ENCODE data around the gene LRRK2. TPM values are rescaled to one million over a fixed set of nuclear protein-coding genes. Genes with fewer than 3 reads are reported as not detected.
A peak's percentile ranks its signal among the peaks of the same experiment; 100 is the strongest.
"Not testable (repeated sequence)": the region's sequence is repeated elsewhere in the genome, so short reads cannot be mapped to it uniquely, and the experiment has no call there.

LRRK2 gene
- total RNA-seq, 1 experiment from 2014 or later: 1.1 TPM

DNA sequence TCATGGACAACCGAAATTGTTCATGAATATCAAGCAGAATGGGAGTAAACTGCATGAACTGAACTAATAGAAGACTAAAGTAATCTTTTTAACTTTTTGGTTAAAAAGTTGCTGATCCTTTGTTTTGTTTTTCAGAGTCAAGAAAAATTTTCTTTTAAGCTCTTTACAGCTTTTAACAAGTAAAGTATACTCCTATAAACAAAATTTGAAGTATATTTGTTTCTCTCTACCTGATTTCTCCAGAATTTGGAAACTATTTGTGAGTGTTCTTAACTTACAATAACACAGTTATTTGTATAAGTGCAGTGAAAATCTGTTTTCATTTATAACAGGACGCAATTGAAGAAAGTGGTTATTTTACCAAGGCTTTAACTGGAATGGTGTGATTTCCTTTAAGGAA, 12.2 kb upstream of the LRRK2 start:
- no peak for DNase-seq (ENCODE audit: low spot score)

- no peak for DNase-seq (ENCODE audit: low spot score)
Measured at GRCh38 chr12:40215982-40216381, 8.8 kb upstream of the LRRK2 start.

GRCh38 chr12:40216516-40217288, 8.1 kb upstream of the LRRK2 start:
- DNase-seq (ENCODE audit: low spot score): no peak

DNA sequence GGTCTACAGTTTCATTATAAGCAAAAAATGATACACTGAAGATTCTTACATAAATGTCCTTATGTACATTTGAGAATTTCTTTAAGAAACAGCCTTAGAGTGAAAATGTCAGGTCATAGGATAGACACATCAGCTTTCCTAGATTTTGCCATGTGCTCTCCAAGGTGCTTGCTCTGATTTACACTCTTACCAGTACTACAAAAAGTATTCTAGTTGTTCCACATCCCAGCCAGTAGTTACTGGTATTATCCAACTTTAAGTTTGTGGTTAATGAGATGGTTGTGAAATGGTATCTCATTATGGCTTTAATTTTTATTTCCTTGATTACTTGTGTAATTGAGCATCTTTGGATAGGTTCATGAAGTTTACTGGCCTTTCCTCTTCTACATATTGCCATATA, 5.0 kb upstream of the LRRK2 start:
- DNase-seq (ENCODE audit: low spot score): no peak

DNA sequence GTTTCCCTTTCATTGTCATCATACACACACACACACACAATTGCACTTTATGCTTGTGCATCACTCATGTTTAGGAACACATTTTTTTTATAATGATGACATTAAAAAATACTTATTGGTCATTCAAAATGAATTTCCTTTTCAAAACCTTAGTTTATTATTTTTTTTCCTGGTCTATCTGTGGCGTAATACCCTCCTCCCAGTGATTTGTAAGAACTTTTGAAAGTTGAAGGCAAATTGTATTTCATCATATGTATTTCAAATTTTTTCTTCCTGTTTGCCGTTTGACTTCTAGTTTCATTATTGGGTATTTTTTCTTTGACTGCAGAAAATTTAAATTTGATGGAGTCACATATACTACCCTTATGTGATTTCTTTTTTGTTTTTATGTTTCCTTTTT, 2.5 kb upstream of the LRRK2 start:
- no peak for DNase-seq (ENCODE audit: low spot score)

- no peak for DNase-seq (ENCODE audit: low spot score)
Measured at GRCh38 chr12:40223646-40224045, 1.2 kb upstream of the LRRK2 start.

DNA sequence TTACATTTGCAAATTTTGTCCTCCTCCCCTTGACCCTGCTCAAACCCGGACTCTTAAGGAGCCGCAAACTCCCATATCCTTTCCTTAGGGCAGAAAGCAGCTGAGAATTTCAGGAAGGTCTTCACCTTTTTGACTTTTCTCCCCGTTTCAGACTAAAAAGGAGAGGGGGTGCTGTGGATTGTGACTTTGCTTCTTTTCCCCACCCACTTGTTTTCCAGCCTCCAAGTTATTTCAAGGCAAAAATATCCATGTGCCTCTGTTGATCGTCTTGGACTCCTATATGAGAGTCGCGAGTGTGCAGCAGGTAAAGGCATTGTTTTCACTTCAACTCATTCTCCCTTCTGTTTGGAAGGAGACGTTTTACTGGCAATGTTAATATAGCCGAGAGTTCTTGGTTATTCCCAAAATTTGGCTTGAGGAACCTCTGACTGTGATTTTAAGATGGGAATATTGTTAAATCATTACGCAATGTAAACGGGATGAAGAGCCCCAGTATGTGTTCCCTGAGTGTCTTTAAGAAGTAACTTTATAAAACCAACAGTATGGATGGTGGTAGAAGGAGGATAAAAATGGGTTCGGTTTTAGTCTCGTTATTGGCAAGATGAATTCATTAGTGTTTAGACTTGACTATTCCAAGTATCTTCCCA, 663 bp downstream of the LRRK2 start:
- DNase-seq (ENCODE audit: low spot score): no peak

DNA sequence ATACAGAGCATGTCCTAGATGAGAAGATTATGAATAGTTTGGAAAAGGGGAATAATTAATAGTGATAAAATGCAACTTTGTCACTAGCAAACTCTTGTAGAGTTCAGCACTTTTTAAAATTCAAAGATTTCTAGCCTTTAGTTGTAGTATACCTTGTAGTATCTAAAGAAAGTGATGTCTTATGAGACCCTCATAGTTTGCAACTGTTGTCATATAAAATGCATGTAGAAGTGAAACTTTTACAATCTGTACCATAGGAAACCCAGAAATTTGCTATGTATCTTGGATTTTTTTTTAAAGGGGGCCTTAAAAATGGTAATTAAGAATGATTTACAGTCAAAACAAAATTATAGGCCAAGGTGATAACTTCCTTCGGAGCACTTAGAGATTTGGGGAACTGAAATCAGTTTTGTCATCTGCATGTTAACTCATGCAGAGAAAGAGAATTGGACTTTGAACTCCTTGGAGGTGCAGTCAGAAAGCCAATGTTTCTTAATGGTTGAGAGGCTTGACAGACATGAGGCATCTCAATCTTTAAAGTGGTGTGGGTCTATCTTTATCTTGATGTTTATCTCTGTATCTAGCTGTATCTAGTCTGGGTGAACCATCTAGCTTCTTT, 1.3 kb downstream of the LRRK2 start:
- DNase-seq (ENCODE audit: low spot score): no peak

DNA sequence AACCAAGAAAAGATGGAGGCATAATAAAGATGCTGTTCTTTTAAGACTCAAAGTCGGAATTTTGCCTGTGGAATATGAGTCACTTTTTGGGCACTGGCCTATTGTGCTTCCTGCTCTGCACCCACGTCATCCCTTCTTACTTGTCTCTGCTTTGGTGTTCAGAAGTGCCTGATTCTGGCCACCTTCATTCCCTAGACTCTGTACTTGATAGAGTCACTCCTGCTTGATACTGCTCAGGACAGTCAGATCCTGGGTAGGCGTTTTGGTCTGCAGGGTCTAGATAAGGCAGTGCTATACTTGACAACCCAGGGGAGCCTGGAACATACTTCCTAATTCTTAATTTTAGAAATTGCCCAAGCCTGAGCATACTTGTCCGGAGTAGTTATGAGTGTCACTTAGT, 1.9 kb downstream of the LRRK2 start:
- peak; percentile 68 for DNase-seq (ENCODE audit: low spot score)

DNA sequence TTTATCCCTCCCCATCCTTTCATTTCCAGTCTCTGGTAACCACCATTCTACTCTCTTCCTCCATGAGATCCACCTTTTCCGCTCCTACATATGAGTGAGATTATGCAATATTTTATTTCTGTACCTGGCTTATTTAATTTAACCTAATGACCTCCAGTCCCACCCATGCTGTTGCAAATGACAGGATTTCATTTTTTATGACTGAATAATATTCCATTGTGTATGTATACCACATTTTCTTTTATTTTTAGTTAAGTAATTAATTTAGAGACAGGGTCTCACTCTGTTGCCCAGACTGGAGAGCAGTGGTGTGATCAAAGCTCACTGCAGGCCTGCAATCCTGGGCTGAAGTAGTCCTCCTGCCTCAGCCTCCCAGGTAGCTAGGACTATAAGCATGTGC, 2.6 kb downstream of the LRRK2 start:
- DNase-seq (ENCODE audit: low spot score): no peak

DNA sequence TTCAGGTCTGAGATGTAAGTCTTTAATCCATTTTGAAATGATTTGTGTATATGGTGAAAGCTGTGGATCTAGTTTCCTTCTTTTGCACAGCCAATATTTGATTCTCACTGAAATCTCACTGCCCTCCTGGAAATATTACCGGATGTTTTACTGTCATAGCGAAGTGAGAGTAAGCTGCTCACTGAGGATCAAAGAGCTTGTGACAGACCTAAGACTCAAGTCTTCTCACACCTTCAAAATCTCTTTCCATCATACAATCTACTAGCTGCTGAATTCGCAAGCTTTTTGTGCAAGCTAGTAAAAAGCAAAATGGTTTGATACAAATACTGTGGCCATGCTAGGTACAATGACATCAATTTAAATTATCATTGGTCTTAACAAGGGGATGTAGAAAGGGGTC, 3.9 kb downstream of the LRRK2 start:
- no peak for DNase-seq (ENCODE audit: low spot score)

- no peak for DNase-seq (ENCODE audit: low spot score)
Measured at GRCh38 chr12:40229690-40230651, 5.2 kb downstream of the LRRK2 start.

DNA sequence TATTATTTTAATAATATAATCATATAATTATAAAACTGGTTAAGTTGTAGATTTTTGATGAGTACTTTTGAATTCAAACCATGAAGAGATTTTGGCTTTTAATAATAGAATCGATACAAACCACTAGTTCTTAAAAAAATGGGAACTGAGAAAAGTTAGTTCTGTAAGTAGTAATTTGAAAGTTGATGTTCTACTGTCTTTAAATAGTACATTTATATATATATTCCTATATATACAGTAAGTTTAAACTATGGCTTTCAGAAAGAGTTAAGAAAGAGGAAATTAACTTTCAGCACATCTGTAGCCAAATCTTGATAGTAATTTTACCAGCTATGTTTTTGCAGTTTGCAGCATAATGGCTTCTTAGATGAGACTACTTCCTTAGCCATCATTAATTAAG, 7.8 kb downstream of the LRRK2 start:
- DNase-seq (ENCODE audit: low spot score): no peak

- no peak for DNase-seq (ENCODE audit: low spot score)
Measured at GRCh38 chr12:40233741-40234367, 9.1 kb downstream of the LRRK2 start.

DNA sequence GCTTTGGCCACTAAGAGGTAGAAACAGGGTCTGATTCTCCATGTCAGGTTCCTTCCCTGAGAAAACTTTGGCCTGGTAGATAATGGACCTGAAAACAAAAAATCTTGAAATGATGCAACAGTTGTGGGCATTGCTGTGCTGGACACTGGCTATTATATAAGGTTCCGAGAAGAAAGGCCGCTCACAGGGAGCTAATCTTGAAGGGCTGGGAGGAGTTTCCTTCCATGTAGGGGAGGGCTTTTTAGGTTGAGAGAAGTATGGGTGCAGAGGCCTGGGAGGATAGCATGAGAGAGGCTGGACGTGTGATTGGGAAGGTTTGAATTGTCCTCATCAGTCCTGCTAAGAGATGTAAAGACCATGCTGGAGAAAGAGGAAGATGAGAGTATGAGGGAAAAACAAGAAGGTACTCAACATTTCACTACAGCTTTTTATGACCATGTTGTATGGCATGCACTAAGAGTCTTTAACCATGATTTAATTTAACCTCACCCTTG, 11.6 kb downstream of the LRRK2 start:
- no peak for DNase-seq (ENCODE audit: low spot score)

- DNase-seq (ENCODE audit: low spot score): no peak
Measured at GRCh38 chr12:40238266-40238902, 13.6 kb downstream of the LRRK2 start.

DNA sequence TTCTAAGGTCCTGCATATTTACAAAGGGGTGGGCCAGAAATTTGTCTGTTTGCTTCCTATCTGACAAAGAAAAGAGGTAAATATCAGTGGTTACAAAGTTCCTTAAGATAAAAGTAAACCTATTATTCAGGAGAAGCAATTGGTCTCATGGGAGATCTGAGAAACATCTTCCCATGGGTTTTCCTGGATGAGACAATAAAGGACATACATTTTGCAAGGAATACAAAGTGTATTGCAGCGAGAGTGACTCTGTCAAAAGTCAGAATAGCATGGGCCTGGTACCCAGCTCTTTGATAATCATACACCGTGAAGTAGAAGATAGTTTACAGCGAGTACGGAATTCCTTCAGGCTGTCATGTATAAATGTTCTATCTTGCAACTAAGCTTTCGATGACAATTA, 14.2 kb downstream of the LRRK2 start:
- DNase-seq (ENCODE audit: low spot score): no peak

GRCh38 chr12:40240779-40241178, 16.0 kb downstream of the LRRK2 start:
- no peak for DNase-seq (ENCODE audit: low spot score)

- DNase-seq (ENCODE audit: low spot score): no peak
Measured at GRCh38 chr12:40241741-40242140, 16.9 kb downstream of the LRRK2 start.

DNA sequence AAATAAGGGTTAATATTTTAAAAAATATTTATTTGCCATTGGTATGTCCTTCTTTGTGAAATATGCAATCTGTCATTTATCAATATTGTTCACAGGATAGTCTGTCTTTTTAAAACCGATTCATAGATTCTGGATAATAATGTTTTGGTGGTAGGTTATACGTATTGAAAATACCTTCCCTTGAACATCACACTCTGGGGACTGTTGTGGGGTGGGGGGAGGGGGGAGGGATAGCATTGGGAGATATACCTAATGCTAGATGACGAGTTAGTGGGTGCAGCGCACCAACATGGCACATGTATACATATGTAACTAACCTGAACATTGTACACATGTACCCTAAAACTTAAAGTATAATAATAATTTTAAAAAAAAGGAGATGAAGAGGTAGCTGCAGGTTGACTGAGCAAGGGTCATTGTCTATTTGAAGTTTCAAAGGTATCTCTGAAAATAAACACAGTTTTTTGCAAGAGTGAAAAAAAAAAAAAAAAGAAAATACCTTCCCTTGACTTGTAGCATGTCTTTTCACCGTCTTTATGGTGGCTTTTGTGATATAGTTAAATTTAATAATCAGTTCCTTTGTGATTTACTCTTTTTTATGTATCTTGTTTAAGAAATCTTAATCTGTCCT, 19.8 kb downstream of the LRRK2 start:
- DNase-seq (ENCODE audit: low spot score): not testable (repeated sequence)
